ENCODE measurements around the gene PLB1.

DNA sequence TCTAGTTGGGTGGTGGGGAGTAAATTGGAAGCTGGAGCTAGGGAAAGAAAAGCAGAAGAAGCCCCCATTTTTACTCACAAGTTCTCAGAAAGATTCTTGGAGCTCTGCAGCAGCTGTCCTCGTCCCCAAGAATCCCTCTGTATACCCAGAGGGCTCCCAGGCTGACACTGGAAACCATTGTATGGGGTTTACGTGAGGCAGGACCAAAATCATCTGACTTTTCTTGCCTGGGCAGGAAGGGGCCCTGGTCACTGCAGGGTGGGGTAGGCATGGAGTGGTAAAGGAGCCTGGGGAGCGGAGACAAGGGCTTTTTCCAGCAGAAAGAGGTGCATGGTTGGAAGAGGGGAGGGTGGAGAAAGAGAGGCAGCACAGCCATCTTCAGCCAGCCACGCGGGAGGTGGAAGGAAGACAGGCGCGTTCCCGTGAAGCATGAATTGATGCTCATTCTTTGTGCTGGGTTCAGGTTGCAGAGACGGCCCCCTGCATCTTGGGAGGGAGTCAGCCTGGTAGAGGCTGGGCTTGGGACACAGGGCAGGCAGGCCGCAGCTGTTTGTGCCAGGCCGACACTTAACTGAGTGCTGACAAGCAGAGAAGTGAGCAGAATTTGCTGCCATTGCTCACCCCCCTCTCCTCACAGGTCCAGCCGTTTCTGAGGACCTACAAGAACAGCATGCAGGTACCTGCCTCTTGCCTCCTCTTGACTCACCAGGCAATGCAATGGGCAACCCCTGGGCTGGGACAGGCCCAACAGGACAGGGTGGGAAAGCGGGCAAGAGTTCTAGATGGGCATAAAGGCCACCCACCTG lies 94.8 kb downstream of the PLB1 start:
- TF ChIP-seq POLR2A (IDR thresholded peaks at IDR 0.05; ENCODE audit: extremely low read depth, insufficient read length), result no peak
- TF ChIP-seq, protein P1, sequence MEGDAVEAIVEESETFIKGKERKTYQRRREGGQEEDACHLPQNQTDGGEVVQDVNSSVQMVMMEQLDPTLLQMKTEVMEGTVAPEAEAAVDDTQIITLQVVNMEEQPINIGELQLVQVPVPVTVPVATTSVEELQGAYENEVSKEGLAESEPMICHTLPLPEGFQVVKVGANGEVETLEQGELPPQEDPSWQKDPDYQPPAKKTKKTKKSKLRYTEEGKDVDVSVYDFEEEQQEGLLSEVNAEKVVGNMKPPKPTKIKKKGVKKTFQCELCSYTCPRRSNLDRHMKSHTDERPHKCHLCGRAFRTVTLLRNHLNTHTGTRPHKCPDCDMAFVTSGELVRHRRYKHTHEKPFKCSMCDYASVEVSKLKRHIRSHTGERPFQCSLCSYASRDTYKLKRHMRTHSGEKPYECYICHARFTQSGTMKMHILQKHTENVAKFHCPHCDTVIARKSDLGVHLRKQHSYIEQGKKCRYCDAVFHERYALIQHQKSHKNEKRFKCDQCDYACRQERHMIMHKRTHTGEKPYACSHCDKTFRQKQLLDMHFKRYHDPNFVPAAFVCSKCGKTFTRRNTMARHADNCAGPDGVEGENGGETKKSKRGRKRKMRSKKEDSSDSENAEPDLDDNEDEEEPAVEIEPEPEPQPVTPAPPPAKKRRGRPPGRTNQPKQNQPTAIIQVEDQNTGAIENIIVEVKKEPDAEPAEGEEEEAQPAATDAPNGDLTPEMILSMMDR (IDR thresholded peaks at IDR 0.05; ENCODE audit: low read depth, low read length), result no peak
- TF ChIP-seq, protein P2, sequence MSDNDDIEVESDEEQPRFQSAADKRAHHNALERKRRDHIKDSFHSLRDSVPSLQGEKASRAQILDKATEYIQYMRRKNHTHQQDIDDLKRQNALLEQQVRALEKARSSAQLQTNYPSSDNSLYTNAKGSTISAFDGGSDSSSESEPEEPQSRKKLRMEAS (IDR thresholded peaks at IDR 0.05; ENCODE audit: low read depth, low read length), result no peak
